Gastroesophageal sphincter (tissue), 3 donors: ENCODE data around the gene PRTFDC1.

ENCODE experiments used
- CTCF ChIP-seq, 4 experiments: fragments of 200-600 bp in 2 of 4; fragments of 450-650 bp in 2 of 4; sonication (generic) in 1 of 4; IDR thresholded peaks; one replicate each; pipeline ENCODE4 v1.5.1; 2017 to 2019; ENCODE audit warnings: antibody characterized with exemption in 4 of 4, mild to moderate bottlenecking in 2 of 4, moderate library complexity in 2 of 4
- EP300 ChIP-seq: sonication (generic); formaldehyde crosslinking; IDR thresholded peaks from one replicate; pipeline ENCODE4 v1.6.1; 2017; ENCODE audit warnings: antibody characterized with exemption, mild to moderate bottlenecking
- POLR2A ChIP-seq, 2 donors: fragments of 450-650 bp; IDR thresholded peaks; one replicate each; pipeline ENCODE4 v1.6.1; 2017; ENCODE audit warnings: antibody characterized with exemption in 2 of 2, mild to moderate bottlenecking in 2 of 2, moderate library complexity in 1 of 2
- POLR2AphosphoS5 ChIP-seq: sonication (generic); formaldehyde crosslinking; IDR thresholded peaks from one replicate; pipeline ENCODE4 v1.6.1; 2017; ENCODE audit warnings: antibody characterized with exemption

- TF ChIP-seq POLR2AphosphoS5: no peak
- no peak for TF ChIP-seq EP300
- TF ChIP-seq CTCF (IDR thresholded peaks at IDR 0.05): no peak
- TF ChIP-seq POLR2A (IDR thresholded peaks at IDR 0.05): no peak
Observed at GRCh38 chr10:24966962-24967481, 14.6 kb upstream of the PRTFDC1 start.
